SHP77 (cell line): ENCODE results near the gene SCAMP3.
A peak's percentile ranks its signal among the peaks of the same experiment; 100 is the strongest.
"Not testable (repeated sequence)": the region's sequence is repeated elsewhere in the genome, so short reads cannot be mapped to it uniquely, and the experiment has no call there.

Experiments used
- DNase-seq, 2 experiments: peaks; one replicate each; lab custom pipeline; 2025; lab: John Stamatoyannopoulos, UW

The SCAMP3 gene

DNA sequence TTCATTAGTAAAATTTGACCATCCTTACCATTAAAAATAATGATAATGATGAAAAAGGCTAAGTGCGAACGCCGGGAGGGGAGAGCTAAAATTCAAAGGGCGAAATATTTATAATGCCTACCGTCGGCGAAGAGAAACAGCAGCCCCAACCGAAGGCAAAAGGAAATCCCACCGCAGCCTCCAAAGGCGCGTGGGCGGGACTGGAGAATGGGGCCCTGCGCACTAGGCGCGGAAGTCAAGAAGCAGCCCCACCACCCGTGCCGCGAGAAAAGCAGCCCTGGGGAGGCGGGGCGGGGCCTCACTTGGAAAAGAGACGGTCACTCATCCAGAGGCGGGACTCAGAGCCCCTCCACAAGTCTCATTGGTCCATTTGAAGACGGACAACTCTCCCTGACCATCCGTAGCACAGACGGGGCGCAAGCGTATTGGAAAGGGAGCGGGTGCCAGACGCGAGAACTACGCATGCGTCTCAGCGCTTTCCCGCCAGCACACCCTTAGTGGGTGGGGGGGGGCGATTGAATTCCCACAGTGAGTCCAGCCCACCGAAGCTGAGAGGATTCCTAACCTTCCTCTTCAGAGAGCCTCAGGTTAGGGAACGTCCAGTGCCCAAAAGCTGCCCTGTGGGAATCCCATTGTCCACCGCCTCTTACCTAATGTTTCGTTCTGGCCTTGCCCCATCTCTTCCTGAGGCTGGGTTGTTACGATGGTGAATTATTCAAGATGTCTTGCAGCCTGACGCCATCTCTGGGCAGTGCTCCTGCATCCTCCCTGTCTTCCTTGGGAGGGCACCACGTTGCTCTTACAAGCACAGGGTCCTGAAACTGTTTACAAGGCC is 34.7 kb downstream of the SCAMP3 start:
- peak; percentile 100 for DNase-seq

DNA sequence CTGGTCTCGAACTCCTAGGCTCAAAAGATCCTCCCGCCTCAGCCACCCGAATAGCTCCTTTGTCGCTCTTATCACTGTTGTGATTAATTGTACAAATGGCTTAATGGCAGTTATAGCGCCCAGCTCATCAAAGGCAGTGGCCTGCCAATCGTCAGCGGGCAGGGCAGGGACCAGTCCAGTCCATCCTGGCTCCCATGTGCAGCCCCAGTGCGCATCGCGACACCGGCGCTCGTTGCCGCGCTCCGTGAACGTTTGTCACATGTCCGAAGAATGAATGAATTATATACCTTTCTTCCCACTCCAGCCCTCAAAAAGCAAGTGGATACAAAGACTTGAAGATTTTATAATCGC is 35.3 kb downstream of the SCAMP3 start:
- DNase-seq: peak; percentile 74 to 82

DNA sequence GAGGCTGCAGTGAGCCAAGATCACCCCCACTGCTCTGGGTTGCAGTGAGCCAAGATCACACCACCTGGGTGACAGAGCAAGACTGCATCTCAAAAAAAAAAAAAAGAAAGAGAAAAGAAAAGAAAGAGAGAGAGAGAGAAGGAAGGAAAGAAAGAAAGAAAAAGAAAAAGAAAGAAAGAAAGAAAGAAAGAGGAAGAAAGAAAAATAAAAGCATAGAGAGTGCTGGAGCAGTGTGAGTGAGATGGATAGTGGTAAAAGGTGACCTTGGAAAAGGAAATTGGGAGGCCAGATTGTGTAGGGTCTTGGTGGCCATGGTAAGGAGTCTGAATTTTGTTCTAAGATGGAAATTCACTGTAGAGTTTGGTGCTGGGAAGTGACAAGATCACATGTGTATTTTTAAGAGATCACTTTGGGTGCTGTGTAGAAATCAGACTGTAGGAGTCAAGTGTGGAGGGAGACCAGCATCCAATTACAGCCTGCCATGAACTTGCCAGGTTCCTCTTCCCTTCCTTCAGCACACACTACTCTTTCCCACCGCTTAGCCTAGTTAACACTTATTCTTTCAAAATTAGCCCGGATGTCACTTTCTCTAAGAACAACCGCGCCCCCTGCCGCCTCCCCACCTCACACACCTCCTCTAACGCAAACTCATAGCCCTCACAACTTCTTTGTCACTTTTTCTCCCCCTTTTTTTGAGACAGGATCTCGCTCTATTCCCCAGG is 35.8 kb downstream of the SCAMP3 start:
- peak; percentile 81 to 88 for DNase-seq

GRCh38 chr1:155225404-155225759 is 36.8 kb downstream of the SCAMP3 start:
- DNase-seq: not testable (repeated sequence)

DNA sequence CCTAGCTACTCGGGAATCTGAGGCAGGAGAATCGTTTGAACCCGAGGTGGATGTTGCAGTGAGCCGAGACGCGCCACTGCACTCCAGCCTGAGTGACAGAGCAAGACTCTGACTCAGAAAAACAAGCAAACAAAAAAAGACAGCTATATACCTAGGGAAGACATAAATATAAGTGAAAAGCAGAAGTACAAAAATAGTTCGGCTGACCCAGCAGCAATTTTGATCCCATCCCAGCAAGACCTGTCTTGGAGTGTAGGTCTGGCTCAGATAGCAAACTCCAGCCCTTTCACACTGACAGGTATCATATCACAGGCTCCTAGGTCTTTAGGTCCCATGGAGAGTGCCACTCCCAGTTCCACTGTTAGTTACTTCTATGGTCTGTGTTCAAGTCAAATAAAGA is 39.1 kb downstream of the SCAMP3 start:
- no peak for DNase-seq

GRCh38 chr1:155220211-155220965 is 41.8 kb downstream of the SCAMP3 start:
- DNase-seq: not testable (repeated sequence)

GRCh38 chr1:155219592-155220031 is 42.5 kb downstream of the SCAMP3 start:
- DNase-seq: peak; percentile 28 to 42

DNA sequence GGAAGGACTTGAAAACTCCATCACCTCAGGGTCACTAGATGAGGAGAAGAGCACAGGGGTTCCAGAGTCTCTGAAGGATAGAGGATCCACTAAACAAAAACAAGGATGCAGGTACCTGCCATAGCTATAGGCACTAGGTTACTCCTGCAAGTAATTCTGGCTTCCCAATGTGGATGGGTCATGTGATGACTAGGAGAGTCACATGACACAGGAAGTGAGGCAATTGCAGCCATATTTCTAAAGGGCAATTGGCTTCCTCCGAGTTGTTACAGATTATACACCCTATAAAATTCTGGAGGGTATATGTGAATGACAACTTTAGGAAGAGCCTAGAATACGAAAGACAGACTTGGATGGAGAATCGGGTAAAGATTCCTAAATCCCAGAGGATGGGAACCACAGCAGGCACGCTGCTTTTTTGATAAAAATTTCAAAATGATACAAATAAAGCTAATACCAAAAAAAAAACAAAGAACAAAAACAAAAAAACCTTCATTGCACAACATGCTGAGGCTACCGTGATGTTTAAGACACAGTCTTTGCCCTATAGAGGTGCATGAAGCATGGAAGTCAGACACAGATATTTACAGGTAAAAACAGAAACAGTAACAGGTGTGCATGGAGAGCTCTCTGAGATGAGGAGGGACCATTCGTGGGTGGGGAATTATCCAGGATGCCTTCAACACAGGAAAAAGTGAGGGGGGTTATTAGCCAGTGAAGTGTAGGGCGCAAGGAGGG is 43.1 kb downstream of the SCAMP3 start:
- peak; percentile 88 to 90 for DNase-seq

DNA sequence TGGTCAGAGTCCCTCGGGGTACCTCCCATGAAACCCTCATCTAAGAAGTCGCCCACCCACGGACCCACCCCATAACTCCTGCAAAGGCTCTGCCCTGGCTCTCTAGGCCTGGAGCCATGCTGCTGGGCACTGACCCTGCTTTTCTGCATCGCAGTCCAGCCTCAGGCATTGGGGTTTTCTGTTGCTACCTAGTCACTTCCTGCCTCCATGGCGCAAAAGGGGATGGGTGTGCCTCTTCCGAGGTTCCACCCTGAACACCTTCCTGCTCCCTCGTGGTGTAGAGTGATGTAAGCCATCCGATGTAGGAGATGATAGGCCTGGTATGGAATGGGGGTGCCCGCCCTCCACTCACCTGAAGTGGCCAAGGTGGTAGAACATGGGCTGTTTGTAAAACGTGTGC is 47.5 kb downstream of the SCAMP3 start:
- not testable (repeated sequence) for DNase-seq

DNA sequence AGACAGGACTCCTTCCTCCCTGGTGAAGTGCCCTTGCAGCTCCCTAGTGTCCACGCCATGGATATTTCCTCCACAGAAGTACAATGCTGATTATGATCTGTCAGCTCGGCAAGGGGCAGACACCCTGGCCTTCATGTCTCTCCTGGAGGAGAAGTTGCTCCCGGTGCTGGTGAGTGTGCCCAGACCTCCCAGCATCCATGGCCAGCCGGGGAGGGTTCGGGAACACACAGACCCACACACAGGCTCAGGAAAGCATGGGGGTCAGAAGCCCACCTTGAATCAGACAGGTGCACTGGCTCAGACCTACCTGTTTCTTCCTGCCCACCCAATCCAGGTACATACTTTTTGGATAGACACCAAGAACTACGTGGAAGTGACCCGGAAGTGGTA is 50.1 kb downstream of the SCAMP3 start:
- not testable (repeated sequence) for DNase-seq

DNA sequence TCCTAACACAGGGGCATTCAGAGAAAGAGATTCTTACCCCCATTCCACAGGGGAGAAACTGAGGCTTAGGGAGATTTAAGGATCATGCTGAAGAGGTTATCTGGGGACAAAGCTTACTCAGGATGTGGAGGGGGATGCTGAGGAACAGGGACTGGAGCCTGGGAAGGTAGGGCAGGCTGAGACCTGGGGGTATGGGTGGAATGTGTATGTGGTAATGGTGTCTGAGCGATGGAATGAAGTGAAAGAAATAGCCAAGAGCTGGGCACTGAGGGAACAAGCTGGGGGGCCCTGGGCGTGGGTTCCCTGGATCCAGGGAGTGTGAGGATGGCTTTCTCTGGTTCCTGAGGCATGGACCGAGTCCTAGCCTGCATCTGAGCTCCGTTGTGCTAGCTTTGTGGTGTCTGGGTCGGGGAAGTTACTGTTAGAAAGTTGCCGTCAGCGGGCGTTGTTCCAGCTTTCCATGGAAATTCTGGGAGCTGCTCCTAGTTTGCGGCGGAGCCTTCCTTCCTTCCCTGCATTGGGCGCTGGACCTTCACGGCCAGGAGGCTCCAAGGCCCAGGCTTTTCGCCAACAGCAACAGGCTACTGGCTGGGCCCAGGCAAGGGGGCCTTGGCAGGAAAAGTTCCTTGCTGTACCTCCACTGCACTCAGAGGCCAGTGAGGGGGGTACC is 50.6 kb downstream of the SCAMP3 start:
- not testable (repeated sequence) for DNase-seq

- DNase-seq: no peak
Observed at GRCh38 chr1:155210314-155211104, 51.7 kb downstream of the SCAMP3 start.

DNA sequence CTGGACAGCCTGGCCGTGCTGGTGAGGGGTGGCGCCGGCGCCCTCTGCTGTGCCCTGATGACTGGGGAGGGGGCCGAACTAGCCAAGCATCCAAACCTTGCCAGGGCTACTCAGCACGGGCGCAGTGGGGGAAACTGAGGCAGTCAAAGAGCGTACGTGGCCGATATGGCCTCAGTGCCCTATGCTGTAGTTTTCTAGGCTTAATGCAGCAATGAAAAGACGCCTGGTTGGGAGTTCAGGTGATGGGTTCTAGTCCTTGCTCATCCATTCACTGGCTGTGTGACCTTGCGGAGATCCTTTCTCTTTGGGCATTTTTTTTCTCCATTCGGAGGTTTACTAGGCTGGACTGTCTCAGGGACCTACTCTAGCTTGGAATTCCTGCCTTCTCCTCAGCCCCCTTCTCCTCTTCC is 52.8 kb downstream of the SCAMP3 start:
- DNase-seq: no peak

DNA sequence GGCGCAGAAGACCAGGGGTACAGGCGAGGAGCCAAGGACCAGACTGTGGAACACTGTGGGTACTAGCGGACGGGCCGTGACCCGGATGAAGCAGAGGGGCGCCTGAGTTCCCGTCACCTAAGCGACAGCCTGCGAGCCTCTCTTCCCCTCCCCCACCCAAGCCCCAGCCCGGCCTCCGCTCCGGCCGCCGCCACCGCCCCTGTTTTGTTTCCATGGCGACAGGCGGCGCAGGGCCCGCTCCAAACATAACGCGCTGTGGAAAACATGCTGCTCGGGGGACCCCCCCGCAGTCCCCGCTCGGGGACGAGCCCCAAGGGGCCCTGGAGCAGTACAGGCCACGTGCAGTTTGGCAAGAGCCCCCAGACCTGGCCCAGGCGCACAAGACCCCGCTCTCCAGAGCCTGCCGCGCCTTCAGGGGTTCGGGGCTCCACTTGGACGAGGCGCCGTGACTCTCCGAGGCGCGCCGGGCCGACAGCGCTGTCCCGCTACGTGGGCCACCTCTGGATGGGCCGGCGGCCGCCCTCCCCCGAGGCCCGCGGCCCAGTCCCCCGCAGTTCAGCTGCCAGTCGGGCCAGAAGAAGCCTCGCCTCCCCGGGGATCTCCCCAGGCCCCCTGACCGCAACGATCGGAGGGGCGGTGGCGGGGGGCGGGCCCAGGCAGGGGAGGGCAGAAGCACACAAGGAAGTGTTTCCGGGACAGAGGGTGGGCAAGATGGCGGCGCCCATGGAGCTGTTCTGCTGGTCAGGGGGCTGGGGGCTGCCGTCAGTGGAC is 53.4 kb downstream of the SCAMP3 start, which contains the start of gene MTX1:
MTX1 (plus strand) TSS at position 155 of the 771 bp plus-strand sequence; CDS start at position 265, 110 bp downstream.
- peak; percentile 89 to 94 for DNase-seq

DNA sequence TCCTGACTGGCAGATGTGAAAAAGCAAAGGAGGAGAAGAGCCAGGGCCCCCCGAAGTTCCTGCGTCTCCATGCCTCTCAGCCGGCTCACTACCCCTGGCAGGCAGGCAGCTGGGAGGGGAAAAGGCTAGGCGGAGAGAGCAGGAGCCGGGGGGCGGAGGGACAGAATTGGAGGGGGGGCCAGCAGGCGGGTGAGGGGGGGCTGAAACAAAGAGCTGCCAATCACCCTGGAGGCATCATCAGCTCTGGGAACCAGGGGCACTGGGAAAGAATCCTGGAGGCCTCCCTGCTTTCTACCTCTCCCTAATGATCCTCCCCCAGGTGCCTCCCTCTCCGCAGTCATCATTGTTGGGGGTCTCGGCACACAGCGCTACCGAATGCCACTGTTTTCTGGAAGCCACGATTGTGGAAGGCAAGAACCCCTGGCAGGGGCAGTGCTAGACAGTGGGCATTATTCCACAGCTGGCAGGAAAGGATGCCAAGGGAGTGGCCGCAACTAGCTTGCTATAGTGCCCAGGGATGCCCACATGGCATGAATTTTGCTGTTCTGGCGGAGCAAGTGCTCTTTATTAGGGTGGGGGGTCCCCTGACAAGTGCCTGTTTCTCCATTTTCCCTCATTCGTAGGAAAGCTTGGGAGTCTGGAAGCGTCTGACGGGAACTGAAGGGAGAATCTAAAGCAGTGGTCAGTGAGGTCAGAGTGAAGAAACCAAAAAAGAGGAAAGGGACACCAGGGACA is 54.2 kb downstream of the SCAMP3 start, which contains the start of gene THBS3:
THBS3 (minus strand) TSS at position 92 of the 735 bp plus-strand sequence; CDS start at position 71, 21 bp downstream.
- DNase-seq: peak; percentile 51 to 72

GRCh38 chr1:155206891-155207805 is 55.0 kb downstream of the SCAMP3 start:
- peak; percentile 91 to 95 for DNase-seq
